Suprapubic skin (tissue), 4 donors: ENCODE data around the gene CTBP2.

Source experiments
- EP300 ChIP-seq: sonication (generic); formaldehyde crosslinking; IDR thresholded peaks from one replicate; pipeline ENCODE4 v1.6.1; 2017; ENCODE audit warnings: antibody characterized with exemption
- POLR2A ChIP-seq, 2 donors: fragments of 450-650 bp; IDR thresholded peaks; one replicate each; pipeline ENCODE4 v1.6.1; 2017; ENCODE audit warnings: antibody characterized with exemption in 2 of 2, mild to moderate bottlenecking in 2 of 2, moderate library complexity in 2 of 2
- POLR2AphosphoS5 ChIP-seq, 3 donors: sonication (generic); formaldehyde crosslinking; IDR thresholded peaks; one replicate each; pipeline ENCODE4 v1.6.1; 2017; ENCODE audit warnings: antibody characterized with exemption in 3 of 3
- TF ChIP-seq, protein P1 (sequence below), 2 donors: fragments of 200-600 bp in 1 of 2; fragments of 450-650 bp in 1 of 2; sonication (generic) in 1 of 2; IDR thresholded peaks; one replicate each; pipeline ENCODE4 v1.5.1; 2016 to 2019; ENCODE audit warnings: antibody characterized with exemption in 2 of 2, mild to moderate bottlenecking in 1 of 2, moderate library complexity in 1 of 2

GRCh38 chr10:125206623-125207022, 46.3 kb upstream of the CTBP2 start:
- TF ChIP-seq, protein P1, sequence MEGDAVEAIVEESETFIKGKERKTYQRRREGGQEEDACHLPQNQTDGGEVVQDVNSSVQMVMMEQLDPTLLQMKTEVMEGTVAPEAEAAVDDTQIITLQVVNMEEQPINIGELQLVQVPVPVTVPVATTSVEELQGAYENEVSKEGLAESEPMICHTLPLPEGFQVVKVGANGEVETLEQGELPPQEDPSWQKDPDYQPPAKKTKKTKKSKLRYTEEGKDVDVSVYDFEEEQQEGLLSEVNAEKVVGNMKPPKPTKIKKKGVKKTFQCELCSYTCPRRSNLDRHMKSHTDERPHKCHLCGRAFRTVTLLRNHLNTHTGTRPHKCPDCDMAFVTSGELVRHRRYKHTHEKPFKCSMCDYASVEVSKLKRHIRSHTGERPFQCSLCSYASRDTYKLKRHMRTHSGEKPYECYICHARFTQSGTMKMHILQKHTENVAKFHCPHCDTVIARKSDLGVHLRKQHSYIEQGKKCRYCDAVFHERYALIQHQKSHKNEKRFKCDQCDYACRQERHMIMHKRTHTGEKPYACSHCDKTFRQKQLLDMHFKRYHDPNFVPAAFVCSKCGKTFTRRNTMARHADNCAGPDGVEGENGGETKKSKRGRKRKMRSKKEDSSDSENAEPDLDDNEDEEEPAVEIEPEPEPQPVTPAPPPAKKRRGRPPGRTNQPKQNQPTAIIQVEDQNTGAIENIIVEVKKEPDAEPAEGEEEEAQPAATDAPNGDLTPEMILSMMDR (IDR thresholded peaks at IDR 0.05): no peak
- TF ChIP-seq POLR2A (IDR thresholded peaks at IDR 0.05) (no peak), EP300 (no peak), POLR2AphosphoS5 (IDR thresholded peaks at IDR 0.05) (no peak)
